Esophagus squamous epithelium (tissue), 4 donors: Measurements from ENCODE around the gene TLE6.

Experiments used
- CTCF ChIP-seq, 6 experiments: fragments of 450-650 bp in 4 of 6; fragments of 200-600 bp in 2 of 6; sonication (generic) in 2 of 6; IDR thresholded peaks; one replicate each; pipeline ENCODE4 v1.5.1; 2016 to 2019; ENCODE audit warnings: antibody characterized with exemption in 6 of 6, mild to moderate bottlenecking in 4 of 6, moderate library complexity in 4 of 6
- POLR2A ChIP-seq, 4 donors: fragments of 450-650 bp; IDR thresholded peaks; one replicate each; pipeline ENCODE4 v1.6.1; 2017; ENCODE audit warnings: antibody characterized with exemption in 4 of 4, mild to moderate bottlenecking in 4 of 4, moderate library complexity in 3 of 4

- TF ChIP-seq CTCF (IDR thresholded peaks at IDR 0.05) (no peak), POLR2A (IDR thresholded peaks at IDR 0.05) (no peak)
Measured at GRCh38 chr19:2988568-2988967, 11.2 kb downstream of the TLE6 start.
